Stimulated activated CD8-positive, alpha-beta memory T cell treated with anti-CD3 and anti-CD28 coated beads, Interleukin-15, amount 100 ng/mL, for 1 hour (primary cell): Measurements from ENCODE around the gene LINC00305.

Source experiments
- DNase-seq: peaks from one replicate; pipeline ENCODE4 v3.0.0-alpha.2; 2020; ENCODE audit warnings: low read depth

LINC00305 gene

GRCh38 chr18:64115881-64116280 lies 33.0 kb downstream of the LINC00305 start:
- no peak for DNase-seq

GRCh38 chr18:64111950-64112349 lies 36.9 kb downstream of the LINC00305 start:
- DNase-seq: no peak

- DNase-seq: no peak
These were observed 38.0 kb downstream of the LINC00305 start for GRCh38 chr18:64110692-64111480.

- DNase-seq: no peak
These were observed 44.9 kb downstream of the LINC00305 start for GRCh38 chr18:64103986-64104385.

- no peak for DNase-seq
These were observed 48.6 kb downstream of the LINC00305 start for GRCh38 chr18:64100116-64100922.

- no peak for DNase-seq
These were observed 49.6 kb downstream of the LINC00305 start for GRCh38 chr18:64099244-64099643.

- no peak for DNase-seq
These were observed 51.4 kb downstream of the LINC00305 start for GRCh38 chr18:64097497-64097896.

GRCh38 chr18:64095056-64095455 lies 53.8 kb downstream of the LINC00305 start:
- DNase-seq: no peak

GRCh38 chr18:64094210-64094609 lies 54.7 kb downstream of the LINC00305 start:
- DNase-seq: no peak

- no peak for DNase-seq
These were observed 57.4 kb downstream of the LINC00305 start for GRCh38 chr18:64091526-64091925.

- DNase-seq: no peak
These were observed 58.0 kb downstream of the LINC00305 start for GRCh38 chr18:64090876-64091275.

GRCh38 chr18:64083916-64084315 lies 65.0 kb downstream of the LINC00305 start:
- DNase-seq: no peak

GRCh38 chr18:64082513-64082912 lies 66.4 kb downstream of the LINC00305 start:
- no peak for DNase-seq

- DNase-seq: no peak
These were observed 66.8 kb downstream of the LINC00305 start for GRCh38 chr18:64082054-64082453.

GRCh38 chr18:64073971-64074370 lies 74.9 kb downstream of the LINC00305 start:
- DNase-seq: no peak

GRCh38 chr18:64055019-64055418 lies 93.9 kb downstream of the LINC00305 start:
- DNase-seq: no peak

GRCh38 chr18:64053246-64053645 lies 95.6 kb downstream of the LINC00305 start:
- no peak for DNase-seq

GRCh38 chr18:64052772-64053171 lies 96.1 kb downstream of the LINC00305 start:
- no peak for DNase-seq

- DNase-seq: no peak
These were observed 104.3 kb downstream of the LINC00305 start for GRCh38 chr18:64044616-64045015.

- no peak for DNase-seq
These were observed 106.0 kb downstream of the LINC00305 start for GRCh38 chr18:64042728-64043358.

GRCh38 chr18:64037812-64038414 lies 111.0 kb downstream of the LINC00305 start:
- DNase-seq: no peak

- DNase-seq: no peak
These were observed 116.6 kb downstream of the LINC00305 start for GRCh38 chr18:64032312-64032711.
